ENCODE data around the gene SPOCK3. TPM values are rescaled to one million over a fixed set of nuclear protein-coding genes. Genes with fewer than 3 reads are reported as not detected.

The SPOCK3 gene
- total and polyA plus RNA-seq, 2 of the 13 experiments (the other 11 are each of a cell fraction or from before 2014, with no cell fraction given): not detected

DNA sequence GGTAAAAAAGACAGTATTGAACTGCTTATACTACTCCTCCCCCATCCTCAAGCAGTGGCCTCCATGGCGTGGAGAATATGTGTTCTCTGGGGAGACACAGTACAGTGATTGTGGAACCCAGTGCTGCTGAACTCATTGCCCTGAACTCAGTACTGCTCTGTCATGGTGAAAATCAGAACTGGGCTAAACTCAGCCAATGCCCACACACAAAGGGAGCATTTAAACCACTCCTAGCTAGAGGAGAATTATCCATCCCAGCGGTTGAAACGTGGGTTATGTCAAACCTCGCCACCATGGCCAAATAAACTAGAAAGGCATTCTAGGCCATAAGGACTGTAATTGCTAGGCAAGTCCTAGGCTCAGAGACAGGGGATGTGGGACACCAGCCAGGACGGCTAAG lies 131.8 kb downstream of the SPOCK3 start:
- no TSS peak for BruUV-seq (replicated peaks)
- ATAC-seq: no peak
- Histone ChIP-seq H3K27ac (ENCODE audit: extremely low read length, insufficient read depth, low read length) (no peak overlapping the region), H4K20me1 (ENCODE audit: insufficient read depth, low read length) (no peaks in the 10 kb centered on the region), H3K4me1 (ENCODE audit: insufficient read depth, low read length) (no peaks in the 10 kb centered on the region), H3K4me2 (ENCODE audit: low read depth, low read length) (no peak overlapping the region), H3K36me3 (replicated peaks in 1 of 2; ENCODE audit: control insufficient read depth in 1 of 2, insufficient read depth in 2 of 2, low read length in 2 of 2) (no peaks in the 10 kb centered on the region), H3K4me3 (replicated peaks in 1 of 3; ENCODE audit: insufficient read depth in 1 of 3, low read depth in 2 of 3, low read length in 3 of 3) (no peak overlapping the region), H3K9me3 (ENCODE audit: low read length) (no peaks in the 10 kb centered on the region), H3K27me3 (ENCODE audit: control insufficient read depth in 1 of 2, insufficient read depth in 2 of 2, low read length in 2 of 2) (no peaks in the 10 kb centered on the region), H3K79me2 (ENCODE audit: insufficient read depth, low read length) (no peaks in the 10 kb centered on the region), H2AFZ (ENCODE audit: low read length) (no peak overlapping the region), H3K9ac (ENCODE audit: insufficient read depth, low read depth, low read length) (no peak overlapping the region)
- CTCF ChIA-PET (ENCODE audit: low intra/inter-chr PET ratio, low total read pairs): no interaction called here
- intact Hi-C loops (cut with micrococcal nuclease; ENCODE audit: unreplicated experiment): no loop called here
- in situ Hi-C loops (cut with HindIII; ENCODE audit: extremely low pct_ligation_motif_present, low pct_unique_long_range_greater_than_20kb): no loop called here
- no peak for DNase-seq (ENCODE audit: low spot score)
- FAIRE-seq: no peak
- POLR2A ChIA-PET: no interaction called here
- TF ChIP-seq EHMT2 (IDR thresholded peaks at IDR 0.05; ENCODE audit: borderline replicate concordance, low read depth, low read length) (no peak), ZNF354B (CRISPR knock-in tag; IDR thresholded peaks at IDR 0.05) (no peak), ZNF589 (CRISPR knock-in tag; conservative IDR thresholded peaks at IDR 0.05) (no peak), ZFAT (CRISPR knock-in tag; conservative IDR thresholded peaks at IDR 0.05) (no peak), ESRRA (CRISPR knock-in tag; IDR thresholded peaks at IDR 0.05; ENCODE audit: low read depth) (no peak)
- TF ChIP-seq, protein P1, sequence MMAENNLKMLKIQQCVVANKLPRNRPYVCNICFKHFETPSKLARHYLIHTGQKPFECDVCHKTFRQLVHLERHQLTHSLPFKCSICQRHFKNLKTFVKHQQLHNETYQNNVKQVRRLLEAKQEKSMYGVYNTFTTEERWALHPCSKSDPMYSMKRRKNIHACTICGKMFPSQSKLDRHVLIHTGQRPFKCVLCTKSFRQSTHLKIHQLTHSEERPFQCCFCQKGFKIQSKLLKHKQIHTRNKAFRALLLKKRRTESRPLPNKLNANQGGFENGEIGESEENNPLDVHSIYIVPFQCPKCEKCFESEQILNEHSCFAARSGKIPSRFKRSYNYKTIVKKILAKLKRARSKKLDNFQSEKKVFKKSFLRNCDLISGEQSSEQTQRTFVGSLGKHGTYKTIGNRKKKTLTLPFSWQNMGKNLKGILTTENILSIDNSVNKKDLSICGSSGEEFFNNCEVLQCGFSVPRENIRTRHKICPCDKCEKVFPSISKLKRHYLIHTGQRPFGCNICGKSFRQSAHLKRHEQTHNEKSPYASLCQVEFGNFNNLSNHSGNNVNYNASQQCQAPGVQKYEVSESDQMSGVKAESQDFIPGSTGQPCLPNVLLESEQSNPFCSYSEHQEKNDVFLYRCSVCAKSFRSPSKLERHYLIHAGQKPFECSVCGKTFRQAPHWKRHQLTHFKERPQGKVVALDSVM (CRISPR knock-in tag; IDR thresholded peaks at IDR 0.05): no peak
- WGBS (ENCODE audit: low lambda C conversion rate): 3% methylated on average over 5 of the region's 5 CpGs

DNA sequence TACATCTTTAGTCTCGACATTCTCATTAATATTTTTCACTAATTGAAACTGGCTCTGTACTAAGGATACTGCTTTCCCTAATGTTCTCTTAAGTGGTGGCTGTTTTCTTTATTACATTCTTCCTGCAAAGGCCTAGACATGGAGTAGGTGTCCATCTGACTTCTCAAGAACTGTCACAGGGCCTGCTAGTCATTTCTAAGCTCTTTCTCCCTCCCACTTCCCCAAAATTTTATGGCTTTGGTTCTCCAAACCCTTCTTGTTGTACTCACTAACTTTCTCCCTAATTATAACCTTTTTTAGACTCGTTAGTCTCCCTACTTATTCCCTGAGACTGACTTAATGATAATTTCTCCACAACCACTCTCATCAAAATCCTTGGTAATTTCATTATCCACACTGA lies 133.3 kb downstream of the SPOCK3 start:
- intact Hi-C loops (cut with micrococcal nuclease; ENCODE audit: unreplicated experiment): no loop called here
- TF ChIP-seq, protein P2, sequence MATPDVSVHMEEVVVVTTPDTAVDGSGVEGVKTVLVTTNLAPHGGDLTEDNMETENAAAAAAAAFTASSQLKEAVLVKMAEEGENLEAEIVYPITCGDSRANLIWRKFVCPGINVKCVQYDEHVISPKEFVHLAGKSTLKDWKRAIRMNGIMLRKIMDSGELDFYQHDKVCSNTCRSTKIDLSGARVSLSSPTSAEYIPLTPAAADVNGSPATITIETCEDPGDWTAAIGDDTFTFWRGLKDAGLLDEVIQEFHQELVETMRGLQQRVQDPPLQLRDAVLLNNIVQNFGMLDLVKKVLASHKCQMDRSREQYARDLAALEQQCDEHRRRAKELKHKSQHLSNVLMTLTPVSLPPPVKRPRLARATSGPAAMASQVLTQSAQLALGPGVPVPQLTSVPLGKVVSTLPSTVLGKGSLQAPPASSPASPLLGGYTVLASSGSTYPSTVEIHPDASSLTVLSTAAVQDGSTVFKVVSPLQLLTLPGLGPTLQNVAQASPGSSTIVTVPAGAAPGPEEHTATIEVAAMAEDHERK (CRISPR knock-in tag; IDR thresholded peaks at IDR 0.05; ENCODE audit: low read depth): no peak
- no peak for TF ChIP-seq HIVEP1 (CRISPR knock-in tag; IDR thresholded peaks at IDR 0.05)
- TF ChIP-seq DR1 (CRISPR knock-in tag; IDR thresholded peaks at IDR 0.05): no peak
- no peak for TF ChIP-seq ZNF335 (CRISPR knock-in tag; IDR thresholded peaks at IDR 0.05)
- no peak for TF ChIP-seq HNRNPH1 (optimal IDR thresholded peaks at IDR 0.05; ENCODE audit: low read depth, low read length)
- no peak for TF ChIP-seq ZNF225 (CRISPR knock-in tag; IDR thresholded peaks at IDR 0.05)
- TF ChIP-seq, protein P3, sequence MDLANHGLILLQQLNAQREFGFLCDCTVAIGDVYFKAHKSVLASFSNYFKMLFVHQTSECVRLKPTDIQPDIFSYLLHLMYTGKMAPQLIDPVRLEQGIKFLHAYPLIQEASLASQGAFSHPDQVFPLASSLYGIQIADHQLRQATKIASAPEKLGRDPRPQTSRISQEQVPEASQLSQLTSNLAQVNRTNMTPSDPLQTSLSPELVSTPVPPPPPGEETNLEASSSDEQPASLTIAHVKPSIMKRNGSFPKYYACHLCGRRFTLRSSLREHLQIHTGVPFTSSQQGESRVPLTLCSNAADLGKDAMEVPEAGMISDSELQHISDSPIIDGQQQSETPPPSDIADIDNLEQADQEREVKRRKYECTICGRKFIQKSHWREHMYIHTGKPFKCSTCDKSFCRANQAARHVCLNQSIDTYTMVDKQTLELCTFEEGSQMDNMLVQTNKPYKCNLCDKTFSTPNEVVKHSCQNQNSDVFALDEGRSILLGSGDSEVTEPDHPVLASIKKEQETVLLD (CRISPR knock-in tag; IDR thresholded peaks at IDR 0.05; ENCODE audit: low read depth): no peak
- no peak for TF ChIP-seq FOXO1 (CRISPR knock-in tag; IDR thresholded peaks at IDR 0.05)
- TF ChIP-seq, protein P4, sequence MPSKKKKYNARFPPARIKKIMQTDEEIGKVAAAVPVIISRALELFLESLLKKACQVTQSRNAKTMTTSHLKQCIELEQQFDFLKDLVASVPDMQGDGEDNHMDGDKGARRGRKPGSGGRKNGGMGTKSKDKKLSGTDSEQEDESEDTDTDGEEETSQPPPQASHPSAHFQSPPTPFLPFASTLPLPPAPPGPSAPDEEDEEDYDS (CRISPR knock-in tag; IDR thresholded peaks at IDR 0.05): no peak

More for the DNA sequence above, 133.3 kb downstream of the SPOCK3 start:
- H3K27me3 ChIP-seq (ENCODE audit: control insufficient read depth in 1 of 2, insufficient read depth in 2 of 2, low read length in 2 of 2): no peaks in the 10 kb centered on the region
- WGBS (ENCODE audit: low lambda C conversion rate): 3% methylated on average over 2 of the region's 2 CpGs
- H3K27ac ChIP-seq (ENCODE audit: extremely low read length, insufficient read depth, low read length): no peak overlapping the region
- H3K4me2 ChIP-seq (ENCODE audit: low read depth, low read length): no peak overlapping the region
- CTCF ChIA-PET (ENCODE audit: low intra/inter-chr PET ratio, low total read pairs): no interaction called here
- H3K4me1 ChIP-seq (ENCODE audit: insufficient read depth, low read length): no peaks in the 10 kb centered on the region
- no peaks in the 10 kb centered on the region for H4K20me1 ChIP-seq (ENCODE audit: insufficient read depth, low read length)
- no peaks in the 10 kb centered on the region for H3K36me3 ChIP-seq (replicated peaks in 1 of 2; ENCODE audit: control insufficient read depth in 1 of 2, insufficient read depth in 2 of 2, low read length in 2 of 2)
- POLR2A ChIA-PET: no interaction called here
- no peak overlapping the region for H3K9ac ChIP-seq (ENCODE audit: insufficient read depth, low read depth, low read length)
- no peak overlapping the region for H3K4me3 ChIP-seq (replicated peaks in 1 of 3; ENCODE audit: insufficient read depth in 1 of 3, low read depth in 2 of 3, low read length in 3 of 3)
- in situ Hi-C loops (cut with HindIII; ENCODE audit: extremely low pct_ligation_motif_present, low pct_unique_long_range_greater_than_20kb): no loop called here
- H2AFZ ChIP-seq (ENCODE audit: low read length): no peak overlapping the region
- no peaks in the 10 kb centered on the region for H3K79me2 ChIP-seq (ENCODE audit: insufficient read depth, low read length)
- DNase-seq (ENCODE audit: low spot score): no peak
- ATAC-seq: no peak
- no peak for FAIRE-seq
- no TSS peak for BruUV-seq (replicated peaks)
- H3K9me3 ChIP-seq (ENCODE audit: low read length): no peaks in the 10 kb centered on the region
